LoVo (cell line): ENCODE results near the gene ZNF750.

Experiments
- DNase-seq: peaks from one replicate; pipeline ENCODE4 v3.0.0-alpha.2; 2016; ENCODE audit warnings: low spot score

Gene ZNF750

DNA sequence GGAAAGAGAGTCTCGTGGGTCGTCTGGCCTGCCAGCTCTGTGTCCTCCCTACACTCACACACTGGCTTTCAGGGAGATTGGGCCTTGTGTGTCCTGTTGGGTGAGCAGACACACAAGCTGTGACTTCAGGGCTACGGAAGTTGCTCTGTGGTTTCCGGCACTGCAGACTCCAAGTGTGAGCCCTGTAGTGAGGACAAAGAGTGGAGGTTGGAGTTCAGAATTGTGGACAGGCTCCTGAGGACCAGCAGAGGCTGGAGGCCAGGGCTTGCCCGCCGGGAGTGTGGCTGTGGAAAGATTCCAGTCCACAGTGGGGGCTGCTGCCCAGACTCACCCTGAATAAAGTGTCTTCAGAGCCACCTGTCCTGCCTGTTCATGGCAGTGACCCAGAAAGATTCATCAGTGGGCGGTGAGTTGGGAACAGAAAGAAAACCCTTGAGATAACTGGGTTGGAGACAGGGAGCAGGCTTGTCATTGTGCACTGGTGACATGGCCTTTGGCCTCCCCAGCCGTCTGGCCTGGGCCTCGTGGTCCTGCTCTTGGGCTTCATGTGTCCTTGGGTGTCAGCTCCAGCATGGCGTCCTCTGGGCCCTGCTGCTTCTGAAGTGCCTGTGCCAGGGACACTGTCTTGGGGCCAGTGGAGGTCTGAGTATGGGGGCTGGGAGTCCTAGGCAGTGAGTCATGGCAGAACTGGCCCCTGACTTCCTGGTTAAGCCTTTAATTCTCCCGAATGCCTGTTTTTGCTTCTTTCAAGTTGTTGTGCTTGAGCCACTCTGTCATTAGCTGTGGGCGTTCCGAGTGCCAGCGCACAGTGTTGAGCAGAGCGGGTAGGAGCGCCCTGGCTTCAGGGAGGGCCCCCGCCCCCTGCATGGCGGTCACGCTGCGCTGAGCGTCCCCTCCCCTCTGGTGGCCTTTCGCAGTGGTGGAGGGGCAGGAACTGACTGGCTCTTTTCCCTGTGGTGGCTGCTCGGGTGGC is 19.9 kb upstream of the ZNF750 start:
- DNase-seq = no peak

- no peak for DNase-seq
These were observed 18.7 kb upstream of the ZNF750 start for GRCh38 chr17:82858376-82859126.

DNA sequence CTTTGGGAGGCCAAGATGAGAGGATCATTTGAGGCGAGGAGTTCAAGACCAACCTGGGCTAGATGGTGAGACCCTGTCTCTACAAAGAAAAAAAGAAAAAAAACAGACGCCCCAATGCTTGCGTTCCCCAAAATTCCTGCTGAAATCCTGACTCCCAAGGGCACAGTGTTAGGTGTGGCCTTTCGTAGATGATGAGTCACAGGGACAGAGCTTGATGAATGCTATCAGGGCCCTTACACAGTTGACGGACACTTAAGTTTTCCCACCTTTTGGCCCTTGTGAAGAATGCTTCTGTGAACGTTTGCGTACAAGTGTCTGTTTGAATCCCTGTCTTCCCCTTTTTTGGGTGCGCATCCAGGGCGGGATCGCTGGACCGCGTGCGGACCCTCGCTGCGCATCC is 16.5 kb upstream of the ZNF750 start:
- no peak for DNase-seq

GRCh38 chr17:82854226-82854625 is 14.4 kb upstream of the ZNF750 start:
- DNase-seq = no peak

GRCh38 chr17:82851381-82851780 is 11.6 kb upstream of the ZNF750 start:
- DNase-seq = no peak

GRCh38 chr17:82849076-82849945 is 9.5 kb upstream of the ZNF750 start:
- no peak for DNase-seq

GRCh38 chr17:82848022-82848592 is 8.3 kb upstream of the ZNF750 start:
- DNase-seq = peak; percentile 63

DNA sequence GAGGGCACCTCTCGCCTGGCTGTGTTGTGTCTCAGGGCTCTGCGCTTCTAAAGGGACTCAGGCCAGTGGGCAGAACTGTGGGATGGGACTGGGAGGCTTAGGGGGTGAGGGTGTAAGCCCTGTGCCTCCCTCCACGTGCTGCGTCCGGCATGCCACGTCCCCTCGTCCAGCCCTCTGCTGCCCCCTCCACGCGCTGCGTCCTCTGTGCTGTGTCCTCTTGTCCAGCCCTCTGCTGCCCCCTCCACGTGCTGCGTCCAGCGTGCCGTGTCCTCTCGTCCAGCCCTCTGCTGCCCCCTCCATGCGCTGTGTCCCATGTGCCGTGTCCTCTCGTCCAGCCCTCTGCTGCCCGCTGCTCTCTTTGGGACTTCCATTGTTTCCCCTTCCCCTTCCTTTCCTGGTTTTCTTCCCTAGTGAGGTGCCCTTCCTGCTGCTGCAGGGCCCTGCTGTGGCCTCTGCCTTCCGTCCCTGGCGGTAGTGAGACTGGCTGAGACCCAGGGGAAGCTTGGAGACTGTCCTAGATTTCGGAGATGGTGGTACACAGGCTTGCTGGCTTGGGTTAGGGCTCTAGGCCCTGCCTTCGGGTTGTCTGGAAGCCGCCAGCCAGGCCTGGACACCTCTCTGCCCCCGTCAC is 6.4 kb upstream of the ZNF750 start:
- DNase-seq = no peak

DNA sequence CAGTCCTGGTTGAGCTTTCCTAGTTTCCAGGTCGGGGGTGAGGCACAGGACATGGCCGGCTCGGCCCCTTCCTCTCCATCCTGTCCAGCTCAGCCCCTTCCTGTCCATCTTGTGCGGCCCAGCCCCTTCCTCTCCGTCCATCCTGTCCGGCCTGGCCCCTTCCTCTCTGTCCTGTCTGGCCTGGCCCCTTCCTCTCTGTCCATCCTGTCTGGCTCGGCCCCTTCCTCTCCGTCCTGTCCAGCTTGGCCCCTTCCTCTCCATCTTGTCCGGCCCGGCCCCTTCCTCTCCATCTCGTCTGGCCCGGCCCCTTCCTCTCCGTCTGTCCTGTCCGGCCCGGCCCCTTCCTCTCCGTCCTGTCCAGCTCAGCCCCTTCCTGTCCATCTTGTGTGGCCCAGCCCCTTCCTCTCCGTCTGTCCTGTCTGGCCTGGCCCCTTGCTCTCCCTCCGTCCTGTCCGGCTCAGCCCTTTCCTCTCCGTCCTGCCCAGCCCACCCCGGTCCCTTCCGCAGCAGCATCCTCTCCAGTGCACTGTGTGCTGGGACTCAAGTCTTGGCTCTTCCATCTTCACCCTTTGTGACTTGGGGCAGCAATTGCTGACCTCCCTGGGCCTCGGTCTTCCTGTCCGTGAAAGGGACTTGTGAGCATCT is 5.5 kb upstream of the ZNF750 start:
- no peak for DNase-seq

- DNase-seq = no peak
These were observed 5.0 kb upstream of the ZNF750 start for GRCh38 chr17:82844796-82845162.

DNA sequence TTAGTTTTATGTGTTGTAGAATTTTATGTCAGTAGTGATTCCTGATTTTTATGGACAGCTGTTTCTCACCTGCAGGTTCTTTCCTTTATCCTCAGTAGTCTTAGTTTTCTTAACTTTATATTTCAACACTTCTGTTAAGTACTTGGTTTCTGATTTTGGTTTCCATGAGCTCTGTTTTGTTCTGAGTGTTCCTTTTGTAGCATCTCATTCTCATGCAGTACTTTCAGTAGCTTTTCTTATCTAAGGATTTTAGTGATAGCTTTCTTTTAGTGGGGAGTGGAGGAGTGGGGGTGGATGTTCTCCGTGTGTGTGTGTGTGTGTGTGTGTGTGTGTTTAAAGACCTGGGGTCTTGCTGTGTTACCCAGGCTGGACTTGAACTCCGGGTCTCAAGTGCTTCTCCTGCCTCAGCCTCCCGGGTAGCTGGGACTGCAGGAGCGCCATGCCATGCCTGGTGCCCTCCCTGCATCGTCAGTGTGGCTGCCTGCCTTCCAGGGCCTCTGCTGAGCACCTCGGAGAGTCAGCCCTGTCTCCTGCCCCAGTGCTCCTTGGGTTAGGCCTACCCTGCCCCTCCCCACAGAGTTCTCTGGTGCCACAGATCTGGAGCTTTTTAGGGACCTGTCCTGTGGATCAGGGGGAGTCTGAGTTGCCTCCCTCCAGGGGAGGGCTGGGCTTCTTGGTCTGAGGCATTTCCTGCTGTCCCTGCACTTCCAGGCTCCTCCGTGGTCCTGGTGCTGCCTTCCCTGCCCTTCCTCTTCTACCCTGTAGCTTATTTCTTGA is 4.3 kb upstream of the ZNF750 start:
- DNase-seq = no peak

DNA sequence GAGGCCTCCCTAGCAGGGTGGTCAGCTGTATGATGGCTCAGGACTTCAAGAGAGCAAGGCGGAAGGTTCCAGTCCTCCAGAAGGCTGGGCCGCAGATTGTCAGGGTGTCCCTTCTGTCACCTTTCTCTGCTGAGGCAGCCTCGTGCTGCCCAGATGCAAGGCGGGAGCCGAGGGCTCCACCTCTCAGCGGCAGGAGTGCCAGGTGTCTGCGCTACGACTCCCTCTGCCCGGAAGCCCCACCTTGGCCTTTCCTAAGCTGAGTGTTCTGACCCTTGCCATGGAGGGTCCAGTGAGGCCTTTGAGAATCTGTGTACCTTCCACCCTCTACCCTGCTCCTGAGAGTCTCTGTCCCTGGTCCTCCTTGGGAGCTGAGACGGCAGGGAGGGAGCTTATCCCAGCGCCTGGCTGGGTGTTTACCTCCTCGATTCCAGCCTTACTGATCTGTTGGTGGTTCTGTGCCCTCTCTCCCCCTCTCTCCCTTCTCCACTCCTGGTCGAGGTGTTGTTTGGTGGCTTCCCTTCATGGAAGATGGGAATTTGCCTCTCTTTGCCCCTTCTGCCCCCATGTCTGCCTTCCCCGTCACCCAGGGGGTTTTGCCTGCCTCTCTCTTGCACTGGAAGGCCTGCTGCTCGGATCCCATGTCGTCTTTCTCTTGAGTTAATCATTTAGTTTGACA is 2.2 kb upstream of the ZNF750 start:
- no peak for DNase-seq

DNA sequence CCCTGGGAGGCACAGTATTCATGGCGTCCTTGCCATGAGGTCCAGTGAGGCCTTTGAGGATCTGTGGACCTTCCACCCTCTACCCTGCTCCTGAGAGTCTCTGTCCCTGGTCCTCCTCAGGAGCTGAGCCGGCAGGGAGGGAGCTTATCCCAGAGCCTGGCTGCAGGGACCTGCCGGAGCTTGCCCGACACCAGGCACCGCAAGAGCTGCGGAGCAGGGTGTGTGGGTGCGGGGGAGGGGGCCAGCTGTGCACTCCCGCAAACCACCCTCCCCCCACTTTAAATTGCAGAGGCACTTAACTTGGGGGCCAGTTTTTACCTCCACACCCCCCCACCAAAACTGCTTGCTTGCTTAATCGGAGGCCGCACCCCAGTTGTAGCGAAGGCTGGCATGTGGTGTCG is 609 bp upstream of the ZNF750 start:
- no peak for DNase-seq

- DNase-seq = peak; percentile 6
These were observed 1.3 kb downstream of the ZNF750 start for GRCh38 chr17:82838386-82839063.

DNA sequence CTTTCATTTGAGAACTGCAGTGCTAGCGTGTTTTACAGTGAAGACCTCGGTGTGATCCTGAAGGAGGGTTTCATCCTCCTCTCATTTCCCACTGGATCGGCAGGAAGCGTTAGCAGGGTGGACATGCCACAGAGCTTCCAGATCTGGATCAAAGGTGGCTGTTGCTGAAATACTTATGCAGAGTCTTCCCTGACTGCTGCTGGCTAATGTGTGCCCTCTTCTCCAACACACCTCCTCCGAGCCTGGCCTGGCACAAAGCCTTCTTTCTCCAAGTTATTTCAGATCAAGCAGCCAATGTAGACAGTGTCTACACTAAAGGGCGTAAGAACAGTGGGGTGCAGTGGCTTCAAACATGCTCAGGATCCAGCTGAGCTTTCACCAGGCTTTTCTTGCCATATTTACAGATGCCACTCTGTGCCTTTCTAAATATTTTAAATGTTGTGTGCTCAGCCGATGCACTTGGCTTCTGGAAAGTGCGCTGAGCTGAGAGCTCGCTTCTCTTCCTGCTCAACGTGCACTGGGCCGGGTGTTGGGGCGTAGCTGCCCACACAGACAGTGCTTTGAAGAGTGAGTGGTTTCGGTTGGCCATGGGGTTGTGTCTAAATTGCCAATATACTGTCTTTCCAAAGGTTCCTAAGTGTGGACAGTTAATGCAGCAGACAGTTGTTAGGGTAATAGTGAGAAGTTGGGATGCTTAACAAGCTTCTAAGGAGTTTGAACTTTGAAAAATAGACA is 2.1 kb downstream of the ZNF750 start:
- no peak for DNase-seq

DNA sequence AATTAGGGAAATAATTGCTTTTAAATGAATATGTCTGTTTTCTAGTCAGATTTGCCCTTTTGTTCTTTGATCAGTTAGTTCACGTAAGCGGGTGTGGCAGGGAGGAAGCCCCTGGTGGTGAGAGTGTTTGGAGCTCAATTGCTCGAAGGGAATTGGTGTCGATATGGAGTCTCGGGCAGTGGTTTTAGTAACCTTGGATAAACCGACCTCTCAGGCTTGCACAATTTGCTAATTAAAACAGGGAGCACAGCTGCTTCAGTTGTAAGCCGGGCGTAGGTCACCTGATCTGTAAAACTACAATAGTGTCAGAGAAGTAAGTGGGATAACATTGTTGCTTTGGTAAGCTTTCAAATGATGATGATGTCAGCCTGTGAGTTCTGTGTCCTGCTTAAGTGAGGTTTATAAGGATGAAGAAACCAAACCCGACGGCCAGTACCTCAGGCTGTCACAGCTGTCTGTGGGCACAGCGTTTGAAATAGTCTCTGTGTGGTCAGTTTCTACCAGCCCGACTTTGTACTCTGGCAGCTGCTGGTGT is 2.9 kb downstream of the ZNF750 start:
- DNase-seq = no peak

DNA sequence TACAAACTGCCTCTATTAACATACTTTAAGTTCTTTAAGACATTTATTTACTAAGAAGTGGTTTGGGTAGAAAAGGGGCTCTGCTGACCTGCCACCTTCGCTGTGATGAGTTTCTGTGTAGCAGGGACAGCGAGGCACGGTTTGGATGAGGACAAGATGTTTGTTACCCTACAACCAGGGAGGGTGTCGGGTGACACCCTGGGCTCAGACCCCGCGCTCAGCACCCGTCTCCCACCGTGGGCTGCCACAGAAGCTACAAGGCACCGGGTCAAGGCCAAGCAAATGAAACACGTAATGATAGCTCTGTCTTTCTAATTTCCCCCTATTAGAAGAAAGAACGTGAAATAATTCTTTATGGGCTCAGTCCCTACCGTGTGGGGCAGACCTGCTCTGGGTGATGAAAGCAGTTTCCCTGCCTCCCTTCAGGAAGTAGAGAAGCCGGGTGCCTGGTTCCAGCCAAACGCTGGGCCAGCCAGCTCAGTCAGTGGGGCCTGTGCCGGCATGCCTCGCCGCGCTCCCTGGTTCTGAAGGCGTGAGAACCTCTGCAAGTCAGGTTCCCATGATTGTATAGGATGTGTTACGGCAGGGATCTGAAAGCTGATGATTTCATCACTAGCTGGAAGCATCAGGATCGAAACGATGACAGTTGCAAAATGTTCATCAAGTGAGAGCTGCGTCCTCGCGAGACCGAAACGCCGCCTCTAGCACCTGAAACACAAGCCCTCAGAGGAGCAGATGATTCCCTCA is 3.9 kb downstream of the ZNF750 start:
- no peak for DNase-seq
